DMS153 treated with DMSO at 0.1 percent for 48 hours (cell line): Measurements from ENCODE around the gene TIMMDC1.
"Not testable (repeated sequence)": the region's sequence is repeated elsewhere in the genome, so short reads cannot be mapped to it uniquely, and the experiment has no call there.

Experiments
- DNase-seq: peaks from one replicate; lab custom pipeline; 2025; ENCODE audit not compliant: unreplicated experiment; lab: John Stamatoyannopoulos, UW

Gene TIMMDC1

GRCh38 chr3:119553823-119554415 is 55.6 kb downstream of the TIMMDC1 start:
- no peak for DNase-seq

GRCh38 chr3:119555309-119555735 is 57.0 kb downstream of the TIMMDC1 start:
- DNase-seq, result no peak

DNA sequence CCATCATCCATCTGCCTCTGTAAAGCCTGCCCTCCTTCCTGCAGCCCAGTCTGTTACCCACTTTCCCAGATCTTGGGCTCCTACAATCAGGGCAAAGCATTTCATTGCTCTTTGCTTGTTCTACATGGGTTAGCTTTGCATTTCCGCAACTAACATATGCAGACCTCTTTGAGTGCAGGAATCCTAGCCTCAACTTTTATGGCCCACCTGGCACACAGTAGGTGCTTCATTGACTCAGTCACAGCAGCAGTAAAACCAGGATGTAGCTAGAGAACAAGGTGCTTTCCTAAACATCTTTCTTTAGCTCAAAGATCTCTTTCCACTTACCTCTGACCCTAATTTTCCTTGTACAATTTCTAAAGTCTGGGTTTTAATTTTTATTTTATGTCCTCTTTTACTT is 57.6 kb downstream of the TIMMDC1 start:
- DNase-seq, result no peak

DNA sequence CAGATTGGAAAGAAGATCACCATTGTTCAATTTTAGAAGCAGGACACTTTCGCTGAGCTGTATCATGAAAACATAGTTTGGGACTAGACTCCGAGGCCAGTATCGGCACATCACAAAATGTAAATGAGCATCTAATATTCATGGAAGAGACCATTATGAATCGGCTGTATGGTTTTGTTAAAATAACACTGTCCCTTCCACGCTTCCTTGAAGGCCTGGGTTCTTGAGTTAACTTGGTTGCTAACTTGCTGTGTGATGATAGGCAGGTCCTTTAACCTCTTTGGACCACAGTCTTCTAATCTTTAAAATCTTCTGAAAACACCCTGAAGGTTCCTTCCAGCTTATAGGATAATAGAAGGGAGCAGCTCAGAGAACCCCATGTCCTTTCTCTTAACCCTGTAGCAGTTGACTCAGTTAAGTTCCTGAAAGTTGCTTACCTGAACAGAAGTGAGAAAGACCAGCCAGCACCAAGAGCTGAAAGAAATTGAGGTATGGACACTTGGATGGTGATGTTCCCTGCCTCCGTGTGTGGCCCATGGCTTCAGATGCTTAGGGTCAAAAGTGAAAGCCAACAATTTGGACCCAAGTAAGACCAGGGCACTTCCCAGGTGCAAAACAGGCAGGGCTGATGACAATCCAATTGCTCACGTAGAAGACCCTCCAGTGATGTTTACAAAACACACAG is 59.0 kb downstream of the TIMMDC1 start:
- no peak for DNase-seq

DNA sequence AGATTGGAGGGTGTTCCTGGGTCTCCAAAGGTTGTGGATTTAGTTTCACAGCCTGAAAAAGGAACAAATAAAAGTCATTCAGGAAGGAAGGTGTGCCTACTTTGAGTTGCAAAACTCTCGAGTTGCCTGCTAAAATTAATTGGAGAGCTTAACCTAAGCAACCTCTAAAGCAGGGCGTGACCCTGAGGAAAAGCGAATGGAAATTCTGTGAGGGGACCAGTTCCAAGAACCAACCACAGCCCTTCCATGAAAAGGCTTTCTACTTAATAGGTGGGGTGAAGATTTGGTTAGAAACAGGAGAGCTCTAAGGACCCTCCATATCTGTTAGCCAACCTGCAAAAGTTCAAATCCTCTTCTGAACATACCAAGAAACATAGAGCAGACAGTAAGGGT is 59.5 kb downstream of the TIMMDC1 start:
- no peak for DNase-seq

DNA sequence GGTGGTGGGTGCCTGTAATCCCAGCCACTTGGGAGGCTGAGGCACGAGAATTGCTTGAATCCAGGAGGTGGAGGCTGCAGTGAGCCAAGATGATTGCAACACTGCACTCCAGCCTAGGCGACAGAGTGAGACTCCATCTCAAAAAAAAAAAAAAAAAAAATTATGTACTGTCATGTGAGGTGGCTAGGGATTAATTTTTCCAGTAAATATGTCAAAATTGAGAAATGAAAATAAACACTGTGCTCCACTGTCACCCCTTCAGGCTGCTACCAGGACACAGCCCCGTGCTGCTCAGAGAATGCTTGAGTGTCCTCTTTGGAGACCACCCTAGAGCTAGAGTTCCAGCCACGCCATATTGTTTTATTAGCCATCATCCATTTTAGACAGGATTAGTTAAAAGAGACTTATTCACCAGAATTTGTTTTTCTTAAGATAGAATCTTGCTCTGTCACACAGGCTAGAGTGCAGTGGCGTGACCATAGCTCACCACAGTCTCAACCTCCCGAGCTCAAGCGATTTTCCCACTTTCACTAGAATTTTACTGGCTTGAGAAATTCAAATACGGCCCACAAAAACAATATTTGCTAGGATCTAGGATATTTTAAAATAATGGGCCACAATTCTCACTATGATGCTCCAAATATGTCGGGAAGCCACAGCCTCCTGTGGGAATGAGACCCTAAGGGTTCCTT is 60.4 kb downstream of the TIMMDC1 start:
- no peak for DNase-seq

DNA sequence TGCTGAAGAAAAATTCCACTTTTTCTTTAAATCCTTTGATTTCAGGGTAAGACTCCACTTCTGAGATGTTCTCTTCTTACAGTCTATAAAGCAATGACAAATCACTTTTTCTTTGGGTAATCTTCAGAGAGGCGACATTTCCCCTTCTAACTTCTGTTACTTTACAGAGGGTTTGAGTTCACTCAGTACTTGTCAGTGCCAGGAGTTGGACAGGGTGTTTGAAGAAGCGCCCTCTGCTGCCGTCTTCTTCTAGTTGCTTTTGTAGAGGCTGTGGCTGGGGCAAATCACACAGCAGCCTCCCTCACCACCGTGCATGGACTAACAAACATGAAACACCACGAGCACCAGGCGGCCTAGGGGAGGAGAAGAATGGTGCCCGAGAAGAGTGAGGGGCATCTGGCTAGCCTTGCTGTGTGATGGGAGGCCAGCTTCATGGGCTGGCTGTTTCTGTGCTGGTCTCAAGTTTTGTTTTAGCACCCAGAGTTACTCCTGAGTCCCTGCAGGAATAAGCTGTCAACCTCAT is 61.2 kb downstream of the TIMMDC1 start, which contains the start of gene CD80:
TSS of gene CD80 (minus strand) at position 174 of the 523 bp plus-strand sequence. CDS start 1,886 bp downstream, outside the sequence.
- DNase-seq, result no peak

- DNase-seq, result no peak
Measured at GRCh38 chr3:119560160-119560559, 61.8 kb downstream of the TIMMDC1 start.

DNA sequence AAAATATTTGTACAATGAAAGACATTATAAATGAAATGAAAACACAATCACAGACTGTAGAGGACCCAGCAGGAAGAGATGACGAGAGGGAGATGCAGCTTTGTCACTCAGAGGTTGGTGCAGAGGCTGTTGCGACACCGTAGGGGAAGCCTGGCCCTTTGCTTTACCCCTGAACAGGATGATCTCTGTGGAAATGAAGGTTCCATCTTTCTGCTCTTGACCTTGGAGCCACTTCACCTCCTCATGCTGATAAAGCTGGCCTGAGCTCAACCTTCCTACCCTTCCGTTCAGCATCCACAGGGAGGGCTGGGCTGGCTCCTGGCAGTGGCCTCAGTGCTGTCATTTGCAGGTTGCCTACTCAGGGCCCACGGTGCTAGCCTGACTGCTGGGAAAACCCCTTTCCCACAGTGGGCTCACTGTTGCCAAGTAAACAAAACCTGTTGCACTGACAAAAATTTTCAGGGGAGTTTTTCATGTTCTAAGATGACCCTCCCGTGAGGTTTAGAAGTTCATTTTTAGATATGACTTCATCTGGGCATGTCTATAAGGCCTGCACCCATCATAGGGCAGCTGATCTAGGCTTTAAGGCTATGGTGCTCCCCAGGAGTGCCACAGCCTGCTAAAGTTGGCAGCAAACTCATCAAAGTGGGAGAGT is 64.1 kb downstream of the TIMMDC1 start:
- DNase-seq, result no peak

DNA sequence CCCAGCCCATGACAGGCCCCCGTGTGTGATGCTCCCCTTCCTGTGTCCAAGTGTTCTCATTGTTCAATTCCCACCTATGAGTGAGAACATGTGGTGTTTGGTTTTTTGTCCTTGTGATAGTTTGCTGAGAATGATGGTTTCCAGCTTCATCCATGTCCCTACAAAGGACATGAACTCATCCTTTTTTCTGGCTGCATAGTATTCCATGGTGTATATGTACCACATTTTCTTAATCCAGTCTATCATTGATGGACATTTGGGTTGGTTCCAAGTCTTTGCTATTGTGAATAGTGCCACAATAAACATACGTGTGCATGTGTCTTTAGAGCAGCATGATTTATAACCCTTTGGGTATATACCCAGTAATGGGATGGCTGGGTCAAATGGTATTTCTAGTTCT is 65.0 kb downstream of the TIMMDC1 start:
- DNase-seq, result not testable (repeated sequence)

GRCh38 chr3:119569156-119569555 is 70.8 kb downstream of the TIMMDC1 start:
- DNase-seq, result no peak

DNA sequence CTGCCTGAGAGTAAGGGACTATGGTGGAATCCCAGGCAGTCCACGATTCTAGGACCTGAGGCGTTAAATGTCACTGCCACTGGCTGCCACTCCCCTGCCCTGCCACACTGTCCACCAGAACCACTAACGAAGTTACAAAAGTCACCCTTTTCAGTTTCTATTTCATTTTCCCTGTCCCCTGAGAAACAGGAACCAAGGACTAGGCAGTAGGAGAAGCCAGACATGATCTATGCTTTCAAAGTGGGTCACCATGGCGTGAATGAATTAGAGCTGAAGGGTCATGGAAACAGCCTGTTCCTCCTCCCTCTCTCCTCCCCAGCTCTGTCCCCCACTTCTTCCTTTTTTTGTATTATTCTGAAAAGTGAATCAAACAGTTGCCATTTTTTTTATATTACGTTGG is 71.9 kb downstream of the TIMMDC1 start:
- DNase-seq, result no peak

- DNase-seq, result no peak
Measured at GRCh38 chr3:119571230-119571629, 72.9 kb downstream of the TIMMDC1 start.

DNA sequence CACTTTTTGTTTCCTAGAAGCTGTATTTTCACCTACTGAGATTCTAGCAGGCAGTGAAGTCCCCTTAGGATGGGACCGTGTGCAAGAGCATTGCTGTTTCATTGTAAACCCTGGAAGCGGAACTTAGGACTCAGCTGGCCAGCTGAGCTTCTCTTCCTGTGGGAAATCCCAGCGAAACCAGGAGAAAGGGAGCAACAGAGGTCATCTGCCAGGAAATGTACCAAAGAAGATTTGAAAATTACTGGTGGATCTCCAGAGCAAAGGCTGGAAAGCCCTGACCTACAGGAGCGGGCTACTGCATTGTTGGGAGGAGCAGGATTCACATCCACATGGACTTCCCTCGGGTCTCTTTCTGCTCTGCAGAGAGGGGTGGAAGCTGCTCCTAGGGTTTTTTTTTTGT is 73.3 kb downstream of the TIMMDC1 start:
- DNase-seq, result no peak
